HepG2 (cell line): ENCODE results near the gene DIRAS3. TPM values are rescaled to one million over a fixed set of nuclear protein-coding genes. Genes with fewer than 3 reads are reported as not detected.

Source experiments
- FOXA3 ChIP-seq: IDR thresholded peaks from 2 replicates; pipeline ENCODE4 v1.6.1; 2016; ENCODE audit warnings: missing genetic modification reagents, missing compliant biosample characterization
- NFAT5 ChIP-seq: sonication (generic); formaldehyde crosslinking; IDR thresholded peaks from 2 replicates; pipeline ENCODE4 v1.4.0; 2020; ENCODE audit warnings: missing genetic modification reagents
- PRDM4 ChIP-seq: sonication (generic); formaldehyde crosslinking; IDR thresholded peaks from 2 replicates; pipeline ENCODE4 v1.9.0; 2021; ENCODE audit warnings: missing genetic modification reagents, borderline replicate concordance
- ZBTB40 ChIP-seq, 2 experiments: fragments of 450-650 bp in 1 of 2; sonication (generic) in 1 of 2; formaldehyde crosslinking in 1 of 2; IDR thresholded peaks; 2 replicates each; pipeline versions ENCODE4 v1.6.1 to v1.8.0; 2016 to 2022; ENCODE audit warnings: antibody characterized with exemption in 1 of 2, mild to moderate bottlenecking in 1 of 2, missing genetic modification reagents in 1 of 2
- polyA plus RNA-seq, 8 experiments: library from polyadenylated mRNA; depleted of rRNA in 3 of 8; stranded (reverse) in 7 of 8; unstranded in 1 of 8; fragments of >200 nt; fragmentation: Illumina TruSeq in 4 of 8; extraction: Trizol in 4 of 8; gene quantifications; 2 replicates each; pipeline versions ENCODE4 v1.2.1 to v1.2.3, GENCODE V29; 2011 to 2016; ENCODE audit warnings: low read depth in 4 of 8, missing spikeins in 1 of 8, mixed read lengths in 1 of 8; ENCODE audit not compliant: insufficient read depth in 1 of 8
- total RNA-seq, 5 experiments: library from RNA; depleted of rRNA; stranded (reverse); fragments of >200 nt; fragmentation: Illumina TruSeq; extraction: Trizol; gene quantifications; 2 replicates each; pipeline ENCODE4 v1.2.3, GENCODE V29; 2016; ENCODE audit warnings: low read depth in 1 of 5

The DIRAS3 gene
- total and polyA plus RNA-seq, 2 of the 13 experiments (the other 11 are each of a cell fraction or from before 2014, with no cell fraction given) = not detected

DNA sequence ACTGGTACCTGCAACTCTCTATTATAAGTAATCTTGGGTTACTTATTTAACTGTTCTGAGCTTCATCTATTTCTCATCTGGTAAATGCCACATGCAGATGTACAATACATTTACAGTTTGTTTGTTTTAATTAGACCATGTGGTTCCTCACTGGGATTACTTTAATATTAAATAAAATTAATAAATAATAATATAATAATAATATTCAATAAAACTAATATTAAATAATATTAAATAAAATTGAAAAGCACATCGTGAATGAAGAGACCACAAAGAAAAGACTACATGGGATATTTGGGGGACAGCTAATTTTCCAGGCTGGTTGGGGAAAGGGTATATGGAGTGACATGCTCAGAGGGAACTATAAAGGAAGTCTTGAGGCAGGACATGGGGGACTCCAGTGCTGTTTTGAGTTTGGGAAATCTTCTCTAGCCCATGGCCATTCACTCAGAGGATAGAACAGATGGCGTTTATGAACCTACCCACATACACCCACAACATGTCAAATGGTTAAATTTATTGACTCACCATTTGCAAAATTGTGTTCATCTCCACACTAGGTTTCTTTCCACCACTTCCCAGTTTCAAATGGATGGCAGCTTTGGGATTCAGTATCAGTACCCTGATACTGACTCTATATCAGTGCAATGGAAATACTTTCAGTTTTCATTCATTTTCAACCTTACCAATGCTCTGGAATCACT lies 25.6 kb downstream of the DIRAS3 start (continued):
- TF ChIP-seq ZBTB40 (IDR thresholded peaks at IDR 0.05) (no peak), ZBTB40 (CRISPR knock-in tag; IDR thresholded peaks at IDR 0.05) (no peak), NFAT5 (CRISPR knock-in tag) (no peak), FOXA3 (CRISPR knock-in tag) (no peak), PRDM4 (no peak)
